Thyroid gland (tissue), 4 donors: ENCODE data around the gene NBEAL1. TPM values are rescaled to one million over a fixed set of nuclear protein-coding genes. Genes with fewer than 3 reads are reported as not detected.
"Not testable (repeated sequence)": the region's sequence is repeated elsewhere in the genome, so short reads cannot be mapped to it uniquely, and the experiment has no call there.

Source experiments
- DNase-seq, 2 donors: peaks; one replicate each; pipeline ENCODE4 v3.0.0-alpha.2; 2019
- H3K27ac ChIP-seq, 3 donors: fragments of 200-600 bp; sonication (generic); 1 replicate in 2 of 3; 2 replicates in 1 of 3; pipeline ENCODE4 v1.5.1; 2016 to 2019; ENCODE audit warnings: mild to moderate bottlenecking in 1 of 3, moderate library complexity in 1 of 3
- H3K27me3 ChIP-seq: fragments of 200-600 bp; sonication (generic); one replicate; pipeline ENCODE4 v1.5.1; 2019
- H3K36me3 ChIP-seq, 2 donors: fragments of 200-600 bp; sonication (generic); one replicate each; pipeline ENCODE4 v1.5.1; 2016 to 2019
- H3K4me1 ChIP-seq, 2 donors: fragments of 200-600 bp; sonication (generic); one replicate each; pipeline ENCODE4 v1.5.1; 2017 to 2019
- H3K4me3 ChIP-seq, 3 donors: fragments of 200-600 bp; sonication (generic); replicated peaks in 1 of 3; 1 replicate in 2 of 3; 2 replicates in 1 of 3; pipeline ENCODE4 v1.5.1; 2016; ENCODE audit warnings: mild to moderate bottlenecking in 1 of 3
- H3K9me3 ChIP-seq: fragments of 200-600 bp; sonication (generic); one replicate; pipeline ENCODE4 v1.5.1; 2017
- CTCF ChIP-seq, 6 experiments: fragments of 200-600 bp in 3 of 6; fragments of 450-650 bp in 3 of 6; sonication (generic) in 3 of 6; IDR thresholded peaks; one replicate each; pipeline ENCODE4 v1.5.1; 2016 to 2019; ENCODE audit warnings: antibody characterized with exemption in 6 of 6, mild to moderate bottlenecking in 2 of 6, inconsistent platforms in 1 of 6, moderate library complexity in 1 of 6
- POLR2A ChIP-seq, 2 donors: fragments of 450-650 bp; IDR thresholded peaks; one replicate each; pipeline ENCODE4 v1.6.1; 2017; ENCODE audit warnings: antibody characterized with exemption in 2 of 2, mild to moderate bottlenecking in 2 of 2, moderate library complexity in 1 of 2
- WGBS, 2 donors: methylation state at CpG; one replicate each; pipeline ENCODE4 v1.1.5; 2017; 5-methylcytosine and 5-hydroxymethylcytosine counted together
- intact Hi-C: fragments of 100-400 bp; cut with DNase I; formaldehyde crosslinking; loops from one replicate; pipeline ENCODE4 v1.15.1; 2023
- total RNA-seq, 4 donors: library from RNA; depleted of rRNA; stranded (reverse); fragments of >200 nt; gene quantifications; one replicate each; pipeline ENCODE4 v1.2.3, GENCODE V29; 2016

NBEAL1 gene
- total RNA-seq, 4 donors from 2014 or later, result 58.8 to 88.8 (median 71.3) TPM

- Histone ChIP-seq H3K9me3 (no peaks in the 10 kb centered on the region), H3K36me3 (no peaks in the 10 kb centered on the region), H3K27ac (no peak overlapping the region), H3K27me3 (no peaks in the 10 kb centered on the region), H3K4me3 (no peak overlapping the region), H3K4me1 (no peaks in the 10 kb centered on the region)
- TF ChIP-seq POLR2A (IDR thresholded peaks at IDR 0.05) (no peak), CTCF (IDR thresholded peaks at IDR 0.05) (no peak)
- no peak for DNase-seq
- intact Hi-C loops, result no loop called here
- 91 to 93% methylated on average over 3 of the region's 3 CpGs for WGBS, 2 donors
These were observed 62.8 kb downstream of the NBEAL1 start for GRCh38 chr2:203077451-203077850.

- DNase-seq, result no peak
- Histone ChIP-seq H3K27ac (no peak overlapping the region), H3K4me3 (no peak overlapping the region), H3K36me3 (peaks cover 0 to 5% of the 10 kb centered on the region in 2 donors), H3K4me1 (no peaks in the 10 kb centered on the region), H3K27me3 (no peaks in the 10 kb centered on the region), H3K9me3 (no peaks in the 10 kb centered on the region)
- WGBS, 2 donors, result 90% methylated on average over 2 of the region's 2 CpGs
- no peak for TF ChIP-seq POLR2A (IDR thresholded peaks at IDR 0.05)
- no peak for TF ChIP-seq CTCF (IDR thresholded peaks at IDR 0.05)
- intact Hi-C loops, result no loop called here
These were observed 65.9 kb downstream of the NBEAL1 start for GRCh38 chr2:203080447-203081045.

GRCh38 chr2:203083328-203083727 is 68.7 kb downstream of the NBEAL1 start:
- no peaks in the 10 kb centered on the region for H3K9me3 ChIP-seq
- WGBS, 2 donors, result 70 to 75% methylated on average over 2 of the region's 2 CpGs
- no peak overlapping the region for H3K27ac ChIP-seq
- H3K4me3 ChIP-seq, result no peak overlapping the region
- intact Hi-C loops, result no loop called here
- no peaks in the 10 kb centered on the region for H3K4me1 ChIP-seq
- no peak for TF ChIP-seq CTCF (IDR thresholded peaks at IDR 0.05)
- TF ChIP-seq POLR2A (IDR thresholded peaks at IDR 0.05), result no peak
- H3K27me3 ChIP-seq, result no peaks in the 10 kb centered on the region
- peaks cover 0 to 5% of the 10 kb centered on the region in 2 donors for H3K36me3 ChIP-seq
- DNase-seq, result no peak

- H3K4me1 ChIP-seq, DNase-seq, H3K4me3 ChIP-seq, H3K27ac ChIP-seq, intact Hi-C loops, H3K36me3 ChIP-seq, H3K27me3 ChIP-seq, H3K9me3 ChIP-seq: not testable (repeated sequence)
- WGBS, 2 donors, result 93 to 100% methylated on average over 1 of the region's 1 CpG
These were observed 71.7 kb downstream of the NBEAL1 start for GRCh38 chr2:203086381-203086780.

GRCh38 chr2:203090721-203091120 is 76.0 kb downstream of the NBEAL1 start:
- not testable (repeated sequence) for H3K4me3 ChIP-seq, H3K27me3 ChIP-seq

GRCh38 chr2:203097735-203098134 is 83.1 kb downstream of the NBEAL1 start:
- WGBS, 2 donors, result 73 to 83% methylated on average over 1 of the region's 1 CpG
- Histone ChIP-seq H3K9me3 (no peaks in the 10 kb centered on the region), H3K4me1 (no peaks in the 10 kb centered on the region), H3K27me3 (no peaks in the 10 kb centered on the region), H3K4me3 (no peak overlapping the region), H3K27ac (no peak overlapping the region), H3K36me3 (peaks cover 0 to 9% of the 10 kb centered on the region in 2 donors)
- TF ChIP-seq POLR2A (IDR thresholded peaks at IDR 0.05) (no peak), CTCF (IDR thresholded peaks at IDR 0.05) (peak in 2 of 6 experiments; percentile 7 to 24)
- DNase-seq, result no peak
- intact Hi-C loops, result no loop called here

More at GRCh38 chr2:203090721-203091120, 76.0 kb downstream of the NBEAL1 start:
- H3K9me3 ChIP-seq, DNase-seq, H3K27ac ChIP-seq, intact Hi-C loops, H3K36me3 ChIP-seq, H3K4me1 ChIP-seq: not testable (repeated sequence)
- WGBS, 2 donors, result 98 to 99% methylated on average over 4 of the region's 4 CpGs

- H3K9me3 ChIP-seq, H3K27ac ChIP-seq, DNase-seq, intact Hi-C loops, H3K36me3 ChIP-seq, H3K4me3 ChIP-seq, H3K4me1 ChIP-seq, H3K27me3 ChIP-seq: not testable (repeated sequence)
- 91 to 93% methylated on average over 1 of the region's 1 CpG for WGBS, 2 donors
These were observed 87.7 kb downstream of the NBEAL1 start for GRCh38 chr2:203102357-203102756.
